ENCODE measurements around the gene DICER1. TPM values are rescaled to one million over a fixed set of nuclear protein-coding genes. Genes with fewer than 3 reads are reported as not detected.

Gene DICER1
- total and polyA plus RNA-seq, 2 donors (not counting 3 experiments of a cell fraction or from before 2014, with no cell fraction given): 8.3 to 43.6 TPM

DNA sequence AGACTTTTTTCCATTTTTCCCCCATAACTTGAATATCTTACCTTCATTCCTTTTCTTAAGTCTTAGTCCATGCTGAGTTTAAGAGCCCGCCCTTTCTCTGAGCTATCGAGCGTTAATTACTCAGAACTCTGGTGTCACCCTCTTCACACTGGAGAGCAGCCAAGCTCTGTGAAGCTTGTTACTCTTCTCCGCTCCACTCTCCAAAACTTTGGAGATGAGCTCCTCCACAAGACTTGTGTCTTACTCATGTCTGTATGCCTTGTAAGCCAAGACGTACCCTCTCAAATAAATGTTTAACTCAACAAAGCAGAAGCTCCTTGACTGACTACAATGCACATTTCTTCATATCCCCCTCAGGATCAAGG lies 54.7 kb downstream of the DICER1 start:
- no peak for TF ChIP-seq GATA2 (IDR thresholded peaks at IDR 0.05; ENCODE audit: insufficient read depth, insufficient read length, low read depth, low read length)
- TF ChIP-seq POLR2AphosphoS5 (IDR thresholded peaks at IDR 0.05; ENCODE audit: insufficient read depth, low read depth, low read length): no peak
- TF ChIP-seq MAX (IDR thresholded peaks at IDR 0.05; ENCODE audit: insufficient read depth, insufficient read length): no peak
- TF ChIP-seq CTCF (IDR thresholded peaks at IDR 0.05; ENCODE audit: extremely low read depth in 1 of 2, insufficient read depth in 1 of 2, low read depth in 1 of 2, low read length in 2 of 2): no peak
- TF ChIP-seq MYC (IDR thresholded peaks at IDR 0.05; ENCODE audit: low read depth, low read length): no peak
- no peak for TF ChIP-seq EZH2 (IDR thresholded peaks at IDR 0.05; ENCODE audit: borderline replicate concordance, low read depth, low read length, severe bottlenecking)
- no peak for TF ChIP-seq JUN (IDR thresholded peaks at IDR 0.05; ENCODE audit: borderline replicate concordance, insufficient read depth, insufficient read length, low read depth)
- Histone ChIP-seq H4K20me1 (replicated peaks; ENCODE audit: control insufficient read depth, extremely low read depth, insufficient read depth, low read length) (no peaks in the 10 kb centered on the region), H3K9ac (replicated peaks; ENCODE audit: extremely low read depth, insufficient read depth, low read length) (no peak overlapping the region), H2AFZ (ENCODE audit: low read depth, low read length) (no peak overlapping the region), H3K4me2 (ENCODE audit: insufficient read depth, low read length) (no peak overlapping the region), H3K27me3 (ENCODE audit: control insufficient read depth in 2 of 2, insufficient read depth in 2 of 2, low read length in 2 of 2) (no peaks in the 10 kb centered on the region), H3K27ac (ENCODE audit: insufficient read depth, low read depth, low read length) (no peak overlapping the region), H3K4me3 (replicated peaks in 1 of 3; ENCODE audit: insufficient read depth in 1 of 3, low read depth in 1 of 3, low read length in 3 of 3) (no peak overlapping the region), H3K9me3 (replicated peaks; ENCODE audit: control insufficient read depth, insufficient read depth, low read length) (no peaks in the 10 kb centered on the region), H3K36me3 (ENCODE audit: control insufficient read depth in 2 of 2, extremely low read depth in 1 of 2, insufficient read depth in 2 of 2, low read length in 2 of 2) (peaks cover 20 to 25% of the 10 kb centered on the region in 2 experiments), H3K9me1 (replicated peaks; ENCODE audit: control insufficient read depth, extremely low read depth, insufficient read depth, low read length) (no peaks in the 10 kb centered on the region), H3K4me1 (ENCODE audit: control insufficient read depth, extremely low read depth, insufficient read depth, low read length) (no peaks in the 10 kb centered on the region), H3K79me2 (ENCODE audit: control insufficient read depth, insufficient read depth, low read length) (peaks cover 16% of the 10 kb centered on the region)
- FAIRE-seq (no peak), DNase-seq (ENCODE audit: low read depth, low spot score) (no peak)
- ChIA-PET POLR2A (no interaction called here), CTCF (interaction anchor here (1.0 to 1.1 kb wide), 2 partner anchors 9 to 259 kb away, joined by 4 read pairs; no protein-coding TSS in a partner anchor)
- intact Hi-C loops (cut with micrococcal nuclease): no loop called here
- dilution Hi-C loops (cut with MboI; ENCODE audit: extremely low pct_ligation_motif_present, low sequenced_read_pairs): no loop called here
- BruUV-seq (replicated peaks): no TSS peak
